Right atrium auricular region (tissue), 2 donors: ENCODE data around the gene GDF9. TPM values are rescaled to one million over a fixed set of nuclear protein-coding genes. Genes with fewer than 3 reads are reported as not detected.
A peak's percentile ranks its signal among the peaks of the same experiment; 100 is the strongest.

Experiments
- DNase-seq: peaks from one replicate; pipeline ENCODE4 v3.0.0-alpha.2; 2019; ENCODE audit warnings: low spot score
- H3K27ac ChIP-seq, 2 donors: fragments of 200-600 bp; sonication (generic); 1 replicate in 1 of 2; 2 replicates in 1 of 2; pipeline ENCODE4 v1.5.1; 2016 to 2019
- H3K27me3 ChIP-seq, 2 donors: fragments of 200-600 bp; sonication (generic); one replicate each; pipeline versions ENCODE4 v1.5.1 to v1.6.0; 2017 to 2019
- H3K36me3 ChIP-seq: fragments of 200-600 bp; sonication (generic); one replicate; pipeline ENCODE4 v1.5.1; 2016
- H3K4me1 ChIP-seq, 2 donors: fragments of 200-600 bp; sonication (generic); one replicate each; pipeline versions ENCODE4 v1.5.1 to v1.6.0; 2017 to 2019
- H3K4me3 ChIP-seq, 2 donors: fragments of 200-600 bp; sonication (generic); 1 replicate in 1 of 2; 2 replicates in 1 of 2; pipeline ENCODE4 v1.5.1; 2017 to 2019; ENCODE audit warnings: mild to moderate bottlenecking in 1 of 2, moderate library complexity in 1 of 2
- H3K9me3 ChIP-seq, 2 donors: fragments of 200-600 bp; sonication (generic); one replicate each; pipeline ENCODE4 v1.5.1; 2019
- total RNA-seq, 2 donors: library from RNA; depleted of rRNA; stranded (reverse); fragments of >200 nt; gene quantifications; one replicate each; pipeline ENCODE4 v1.1.0, GENCODE V29; 2016
- TF ChIP-seq, protein P1 (sequence below), 2 donors: fragments of 200-600 bp; sonication (generic); IDR thresholded peaks; one replicate each; pipeline ENCODE4 v1.5.1; 2019; ENCODE audit warnings: antibody characterized with exemption in 2 of 2

GDF9 gene
- total RNA-seq, 2 donors from 2014 or later, result 0.20 to 0.22 TPM

DNA sequence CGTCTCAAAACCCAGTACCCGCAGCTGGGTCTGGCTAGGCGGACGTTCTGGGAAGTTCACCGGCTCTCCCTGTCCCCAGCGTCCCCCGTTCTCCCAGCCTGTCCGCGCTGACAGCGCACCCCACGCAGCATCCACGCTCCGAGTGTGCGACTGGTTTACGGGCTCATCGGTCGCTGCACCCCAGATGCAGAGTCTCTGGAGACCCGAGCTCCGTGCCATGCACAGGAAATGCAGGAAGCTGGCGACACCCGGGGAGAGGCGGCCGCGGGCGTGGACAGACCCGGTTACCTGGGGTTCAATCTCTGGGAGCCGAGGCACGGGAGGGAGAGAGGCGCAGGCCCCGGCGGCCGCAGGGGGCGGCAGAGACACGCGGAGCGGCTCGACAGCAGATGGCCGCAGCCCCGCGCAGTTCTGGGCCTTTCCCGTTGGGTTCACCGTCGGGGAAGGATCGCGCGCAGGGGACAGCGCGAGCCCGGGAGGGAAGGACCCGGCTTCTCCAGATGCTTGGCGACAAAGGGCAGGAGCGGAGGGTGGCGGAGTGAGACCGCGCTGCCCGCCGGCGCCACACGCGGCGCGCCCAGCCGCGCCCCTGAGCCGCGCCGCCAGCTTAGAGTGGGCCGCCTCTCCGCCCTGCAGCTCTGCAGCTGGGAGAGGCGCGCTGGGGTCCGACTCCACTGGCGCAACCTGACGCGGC is 36.4 kb downstream of the GDF9 start:
- DNase-seq, result no peak
- Histone ChIP-seq H3K4me3 (peak overlapping the region; percentile 62 to 74), H3K36me3 (no peaks in the 10 kb centered on the region), H3K9me3 (no peaks in the 10 kb centered on the region), H3K4me1 (peaks cover 0 to 31% of the 10 kb centered on the region in 2 donors), H3K27ac (peak overlapping the region; percentile 65 to 72), H3K27me3 (no peaks in the 10 kb centered on the region)
- TF ChIP-seq, protein P1, sequence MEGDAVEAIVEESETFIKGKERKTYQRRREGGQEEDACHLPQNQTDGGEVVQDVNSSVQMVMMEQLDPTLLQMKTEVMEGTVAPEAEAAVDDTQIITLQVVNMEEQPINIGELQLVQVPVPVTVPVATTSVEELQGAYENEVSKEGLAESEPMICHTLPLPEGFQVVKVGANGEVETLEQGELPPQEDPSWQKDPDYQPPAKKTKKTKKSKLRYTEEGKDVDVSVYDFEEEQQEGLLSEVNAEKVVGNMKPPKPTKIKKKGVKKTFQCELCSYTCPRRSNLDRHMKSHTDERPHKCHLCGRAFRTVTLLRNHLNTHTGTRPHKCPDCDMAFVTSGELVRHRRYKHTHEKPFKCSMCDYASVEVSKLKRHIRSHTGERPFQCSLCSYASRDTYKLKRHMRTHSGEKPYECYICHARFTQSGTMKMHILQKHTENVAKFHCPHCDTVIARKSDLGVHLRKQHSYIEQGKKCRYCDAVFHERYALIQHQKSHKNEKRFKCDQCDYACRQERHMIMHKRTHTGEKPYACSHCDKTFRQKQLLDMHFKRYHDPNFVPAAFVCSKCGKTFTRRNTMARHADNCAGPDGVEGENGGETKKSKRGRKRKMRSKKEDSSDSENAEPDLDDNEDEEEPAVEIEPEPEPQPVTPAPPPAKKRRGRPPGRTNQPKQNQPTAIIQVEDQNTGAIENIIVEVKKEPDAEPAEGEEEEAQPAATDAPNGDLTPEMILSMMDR (IDR thresholded peaks at IDR 0.05), result peak; percentile 85 to 93

DNA sequence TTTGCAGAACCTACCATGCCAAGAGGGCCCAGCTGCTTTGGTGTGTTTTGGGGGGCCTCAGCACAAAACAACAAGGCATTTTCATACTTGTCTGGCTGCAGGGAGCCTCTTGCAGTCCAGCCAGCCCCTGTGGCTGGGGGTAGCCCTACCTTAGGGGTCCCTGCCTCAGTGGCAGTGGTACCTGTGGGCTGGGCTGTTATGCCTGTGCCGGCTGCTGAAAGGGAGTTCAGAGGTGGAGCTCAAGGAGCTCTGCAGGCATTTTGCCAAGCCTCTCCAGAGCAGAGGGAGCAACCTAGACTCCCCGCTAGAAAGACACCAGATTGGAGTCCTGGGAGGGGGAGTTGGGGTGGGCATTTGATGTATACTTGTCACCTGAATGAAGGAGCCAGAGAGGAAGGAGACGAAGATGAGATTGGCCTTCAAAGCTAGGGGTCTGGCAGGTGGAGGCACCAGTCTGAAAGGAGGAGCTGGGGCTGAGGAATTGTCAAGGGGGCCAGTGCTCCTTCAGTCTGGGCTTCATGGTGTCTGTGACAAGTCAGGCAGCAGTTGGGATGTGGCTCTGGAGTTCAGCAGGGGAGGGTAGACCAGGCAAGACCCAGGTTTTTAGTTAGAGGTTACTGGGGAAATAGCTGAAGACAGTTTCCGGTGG is 37.3 kb downstream of the GDF9 start:
- no peak for DNase-seq
- H3K4me3 ChIP-seq, result peak overlapping the region in 1 of 2 donors; percentile 74
- no peaks in the 10 kb centered on the region for H3K27me3 ChIP-seq
- H3K4me1 ChIP-seq, result peaks cover 0 to 31% of the 10 kb centered on the region in 2 donors
- TF ChIP-seq, protein P1 (IDR thresholded peaks at IDR 0.05), result no peak
- no peak overlapping the region for H3K27ac ChIP-seq
- no peaks in the 10 kb centered on the region for H3K36me3 ChIP-seq
- H3K9me3 ChIP-seq, result no peaks in the 10 kb centered on the region

DNA sequence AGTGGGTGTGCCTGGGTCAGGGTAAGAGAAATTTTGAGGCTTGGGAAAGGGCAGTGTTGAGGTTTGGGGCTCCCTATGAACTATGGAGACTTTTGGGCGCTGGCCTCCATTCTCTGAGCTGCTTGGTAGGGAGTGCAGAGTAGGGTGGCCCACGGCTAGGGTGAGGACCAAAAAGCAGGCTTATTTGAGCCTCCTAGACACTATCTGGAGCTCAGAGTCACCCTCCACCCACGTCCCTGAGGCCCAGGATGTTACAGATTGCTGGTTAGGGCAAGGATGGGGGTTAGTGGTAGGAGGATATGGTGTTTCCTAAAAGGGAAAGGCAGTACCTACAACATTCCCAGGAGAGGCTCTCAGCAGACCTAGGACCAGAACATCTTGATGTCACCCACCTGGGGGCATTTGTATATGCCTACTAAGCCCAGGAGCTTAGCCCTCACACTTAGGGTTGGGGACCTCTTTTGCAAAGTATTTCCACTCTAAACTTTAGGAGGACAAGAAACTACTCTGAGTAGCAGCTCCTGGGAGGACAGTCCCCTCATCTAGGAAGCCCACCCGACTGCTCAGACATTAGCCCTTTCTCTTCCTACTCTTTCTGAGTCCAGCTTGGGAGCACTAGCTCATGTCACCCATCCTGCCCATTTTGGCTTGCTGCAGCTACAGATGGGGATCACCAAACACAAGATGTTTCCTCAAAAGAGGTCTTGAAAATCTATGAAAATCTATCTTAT is 38.2 kb downstream of the GDF9 start:
- Histone ChIP-seq H3K27me3 (no peaks in the 10 kb centered on the region), H3K27ac (no peak overlapping the region), H3K36me3 (no peaks in the 10 kb centered on the region), H3K9me3 (no peaks in the 10 kb centered on the region), H3K4me3 (no peak overlapping the region), H3K4me1 (peaks cover 0 to 36% of the 10 kb centered on the region in 2 donors)
- peak; percentile 50 for DNase-seq
- TF ChIP-seq, protein P1 (IDR thresholded peaks at IDR 0.05), result no peak

DNA sequence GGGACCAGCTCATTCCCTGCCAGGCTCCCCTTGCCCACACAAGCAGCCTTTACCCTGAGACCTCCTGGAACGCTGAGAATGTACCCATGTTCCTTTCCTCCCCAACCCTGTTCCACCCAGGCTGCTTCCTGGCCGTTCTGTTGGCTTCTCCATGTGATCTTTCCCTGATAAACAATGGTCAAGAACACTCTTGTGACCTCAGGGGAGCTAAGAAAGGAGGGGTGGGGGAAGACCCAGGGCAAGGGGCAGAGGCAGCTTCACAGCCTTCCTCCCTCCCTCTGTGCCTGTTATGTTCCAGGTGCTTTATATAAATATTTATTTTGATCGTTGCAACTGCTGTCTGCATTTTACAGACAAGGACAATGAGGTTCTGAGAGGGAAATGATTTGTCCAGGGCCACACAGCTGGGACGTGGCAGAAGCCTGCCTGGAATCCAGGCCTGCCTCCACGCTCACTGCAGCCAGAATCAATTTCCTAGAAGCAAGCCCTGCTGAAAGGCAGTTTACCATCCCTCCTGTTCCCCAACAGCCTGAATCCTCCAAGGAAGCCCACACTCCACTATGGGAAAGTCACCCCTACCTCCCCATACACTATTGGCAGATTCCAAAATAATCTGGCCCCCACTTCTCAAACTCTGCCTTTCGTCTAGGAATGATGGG is 39.7 kb downstream of the GDF9 start:
- no peak overlapping the region for H3K27ac ChIP-seq

DNA sequence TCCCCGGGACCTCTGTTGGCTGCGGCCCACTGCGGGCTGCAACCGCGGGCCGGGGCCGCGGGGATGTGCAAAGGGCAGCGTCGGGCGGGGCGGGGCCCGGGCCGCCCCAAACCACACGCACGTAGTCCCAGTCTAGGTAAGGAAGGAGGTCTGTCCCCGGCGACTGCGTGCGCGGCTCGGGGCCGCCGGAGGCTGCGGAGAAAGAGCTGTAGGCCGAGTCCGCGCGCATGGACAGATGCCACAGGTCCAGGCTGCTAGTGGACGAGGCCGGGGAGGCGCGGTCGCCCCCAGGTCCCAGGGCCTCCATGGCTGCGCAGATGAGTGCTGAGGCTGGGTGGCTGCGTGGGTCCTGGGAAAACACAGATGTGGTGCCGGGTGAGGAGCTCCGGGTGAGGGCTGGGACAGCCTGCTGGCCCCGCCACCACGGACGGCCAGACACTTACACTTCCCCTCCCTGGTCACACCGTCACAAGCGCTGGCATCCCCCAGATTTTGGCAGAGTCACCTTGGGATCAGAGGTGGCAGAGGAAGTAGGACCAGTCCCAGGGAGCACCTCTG is 40.4 kb downstream of the GDF9 start:
- H3K27me3 ChIP-seq, result no peaks in the 10 kb centered on the region
- TF ChIP-seq, protein P1 (IDR thresholded peaks at IDR 0.05), result no peak
- no peak overlapping the region for H3K27ac ChIP-seq
- peaks cover 0 to 38% of the 10 kb centered on the region in 2 donors for H3K4me1 ChIP-seq
- H3K4me3 ChIP-seq, result peak overlapping the region; percentile 20 to 42
- no peaks in the 10 kb centered on the region for H3K36me3 ChIP-seq
- H3K9me3 ChIP-seq, result no peaks in the 10 kb centered on the region
- no peak for DNase-seq

More for the DNA sequence above, 39.7 kb downstream of the GDF9 start:
- no peaks in the 10 kb centered on the region for H3K36me3 ChIP-seq
- H3K4me3 ChIP-seq, result no peak overlapping the region
- no peaks in the 10 kb centered on the region for H3K27me3 ChIP-seq
- DNase-seq, result no peak
- H3K9me3 ChIP-seq, result no peaks in the 10 kb centered on the region
- TF ChIP-seq, protein P1 (IDR thresholded peaks at IDR 0.05), result no peak
- H3K4me1 ChIP-seq, result peaks cover 0 to 42% of the 10 kb centered on the region in 2 donors
